GM12892 (cell line): ENCODE data around the gene PNRC1.

Source experiments
- POLR2A ChIP-seq: IDR thresholded peaks from 2 replicates; pipeline ENCODE4 v1.6.1; 2011; ENCODE audit warnings: low read depth, low read length, control low read depth
- POLR2AphosphoS5 ChIP-seq: IDR thresholded peaks from 2 replicates; pipeline ENCODE4 v1.6.1; 2011; ENCODE audit warnings: low read depth, low read length, control low read depth
- TAF1 ChIP-seq: IDR thresholded peaks from 2 replicates; pipeline ENCODE4 v1.6.1; 2011; ENCODE audit warnings: low read depth, mild to moderate bottlenecking, control low read depth, low read length, borderline replicate concordance

DNA sequence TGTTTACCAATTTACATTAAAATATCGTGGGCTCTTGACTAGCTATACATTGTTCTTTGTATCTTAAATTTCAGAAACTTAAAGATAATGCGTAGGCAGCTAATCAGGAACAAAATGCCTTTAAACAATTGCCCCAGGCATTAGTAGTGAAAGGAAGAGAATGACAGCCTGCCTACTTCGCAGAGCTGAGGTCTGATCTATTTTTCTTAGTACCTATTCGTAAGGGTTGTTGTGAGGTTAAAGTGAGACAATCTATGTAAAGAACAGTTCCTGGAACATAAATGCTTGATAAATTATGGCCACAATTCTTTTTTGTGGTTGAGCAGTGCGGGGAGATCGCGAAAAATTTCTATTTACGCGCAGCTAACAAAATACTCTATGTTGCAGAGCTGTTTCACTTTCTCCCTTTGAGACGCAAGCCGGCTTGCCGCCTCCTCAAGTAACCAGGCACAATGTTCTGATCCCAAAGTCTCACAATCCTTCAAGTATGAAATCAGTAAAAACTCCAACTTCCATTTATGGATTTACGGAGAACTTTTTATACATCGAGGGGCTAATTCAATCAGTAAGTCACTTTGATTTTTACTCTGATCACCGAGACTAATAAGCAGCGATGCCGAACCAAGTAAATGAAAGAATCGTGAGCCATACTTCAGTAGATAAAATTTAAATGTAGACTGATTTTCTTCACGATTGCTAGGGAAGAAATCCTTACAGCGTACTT, 878 bp upstream of the PNRC1 start:
- TF ChIP-seq POLR2A (no peak), POLR2AphosphoS5 (no peak), TAF1 (no peak)
